Measurements from ENCODE around the gene TMEM176B.
"Not testable (repeated sequence)": the region's sequence is repeated elsewhere in the genome, so short reads cannot be mapped to it uniquely, and the experiment has no call there.

TMEM176B gene

GRCh38 chr7:150820578-150821198 lies 20.5 kb upstream of the TMEM176B start:
- no peak for DNase-seq

- DNase-seq: no peak
Measured at GRCh38 chr7:150820148-150820547, 20.0 kb upstream of the TMEM176B start.

- no peak for DNase-seq
Measured at GRCh38 chr7:150818971-150819370, 18.8 kb upstream of the TMEM176B start.

GRCh38 chr7:150814328-150815001 lies 14.3 kb upstream of the TMEM176B start:
- no peak for DNase-seq

GRCh38 chr7:150807616-150808438 lies 7.7 kb upstream of the TMEM176B start:
- DNase-seq: not testable (repeated sequence)

- DNase-seq: no peak
Measured at GRCh38 chr7:150806863-150807262, 6.7 kb upstream of the TMEM176B start.

GRCh38 chr7:150806454-150806853 lies 6.3 kb upstream of the TMEM176B start:
- DNase-seq: no peak

GRCh38 chr7:150805864-150806263 lies 5.7 kb upstream of the TMEM176B start:
- no peak for DNase-seq

GRCh38 chr7:150804802-150805201 lies 4.6 kb upstream of the TMEM176B start:
- DNase-seq: no peak

- DNase-seq: no peak
Measured at GRCh38 chr7:150803161-150803860, 3.1 kb upstream of the TMEM176B start.

GRCh38 chr7:150801946-150802771 lies 2.0 kb upstream of the TMEM176B start:
- no peak for DNase-seq

- no peak for DNase-seq
Measured at GRCh38 chr7:150801242-150801945, 1.2 kb upstream of the TMEM176B start.

- peak; percentile 45 for DNase-seq
Measured at GRCh38 chr7:150800581-150801241, 547 bp upstream of the TMEM176B start, which contains the start of gene TMEM176A. Gene TMEM176A (plus strand): TSS chr7:150800769. CDS start chr7:150801551, 782 bp downstream.

- no peak for DNase-seq
Measured at GRCh38 chr7:150799156-150799555, 1.0 kb downstream of the TMEM176B start.

GRCh38 chr7:150797661-150798060 lies 2.5 kb downstream of the TMEM176B start:
- no peak for DNase-seq

GRCh38 chr7:150793569-150794238 lies 6.5 kb downstream of the TMEM176B start:
- no peak for DNase-seq

GRCh38 chr7:150791746-150792452 lies 8.3 kb downstream of the TMEM176B start:
- DNase-seq: no peak

- DNase-seq: no peak
Measured at GRCh38 chr7:150791304-150791703, 8.9 kb downstream of the TMEM176B start.

- no peak for DNase-seq
Measured at GRCh38 chr7:150790416-150791075, 9.6 kb downstream of the TMEM176B start.

Measured in CD4-positive, alpha-beta T cell treated with Interleukin-6 for 4 hours (primary cell).